HCT116 (cell line): Measurements from ENCODE around the gene APOBEC3C. TPM values are rescaled to one million over a fixed set of nuclear protein-coding genes. Genes with fewer than 3 reads are reported as not detected.
A peak's percentile ranks its signal among the peaks of the same experiment; 100 is the strongest.
"Not testable (repeated sequence)": the region's sequence is repeated elsewhere in the genome, so short reads cannot be mapped to it uniquely, and the experiment has no call there.

Source experiments
- ATAC-seq: fragments of 200-7000 bp; cut with Tn5 transposase; 2 replicates; pipeline ENCODE4 v1.9.1; 2020; ENCODE audit warnings: mild to moderate bottlenecking, moderate library complexity
- BruUV-seq: library from RNA; stranded (reverse); fragments of 400-500 nt; replicated peaks from 2 replicates; lab custom pipeline; 2021; lab: Mats Ljungman, UMichigan
- CTCF ChIA-PET: fragments of 300-600 bp; sonication (Branson Sonifier 250); formaldehyde crosslinking; loops from one replicate; lab custom pipeline; 2021; ENCODE audit warnings: antibody characterized with exemption; lab: Charles Lee
- POLR2A ChIA-PET: fragments of 300-600, 350-600 bp; sonication (Branson Sonifier 250); formaldehyde crosslinking; loops from one replicate; lab custom pipeline; 2021; ENCODE audit warnings: antibody characterized with exemption; lab: Charles Lee
- RAD21 ChIA-PET, 2 experiments: fragments of 300-600 bp; sonication (Branson Sonifier 250); formaldehyde crosslinking; loops; one replicate each; lab custom pipeline; 2023; ENCODE audit warnings: low total read pairs in 2 of 2; ENCODE audit not compliant: uncharacterized antibody in 2 of 2, unreplicated experiment in 2 of 2, low non-redundant PET in 1 of 2; lab: Charles Lee
- DNase-seq: peaks from one replicate; pipeline ENCODE4 v3.0.0-alpha.2; 2010; ENCODE audit warnings: low read depth, low spot score
- H2AFZ ChIP-seq: fragments of 200-600 bp; shearing (Covaris generic), sonication (generic); 2 replicates; pipeline ENCODE4 v1.6.1; 2017; ENCODE audit warnings: low read depth, mixed run types, mixed read lengths, antibody characterized with exemption, low read length; ENCODE audit not compliant: poor library complexity, severe bottlenecking
- H3K27ac ChIP-seq: 2 replicates; pipeline ENCODE4 v1.5.1; 2012; ENCODE audit warnings: low read depth, low read length
- H3K27me3 ChIP-seq: fragments of 200-600 bp; sonication (generic); 2 replicates; pipeline ENCODE4 v1.6.1; 2016; ENCODE audit warnings: mixed run types, low read length, mixed read lengths; ENCODE audit not compliant: insufficient read depth
- H3K36me3 ChIP-seq, 2 experiments: fragments of 200-500 bp in 1 of 2; fragments of 200-600 bp in 1 of 2; sonication (Bioruptor generic) in 1 of 2; sonication (generic) in 1 of 2; 2 replicates each; pipeline versions ENCODE4 v1.5.1 to v1.6.1; 2014 to 2016; ENCODE audit warnings: low read length in 2 of 2, inconsistent platforms in 1 of 2, mixed read lengths in 1 of 2, mixed run types in 1 of 2; ENCODE audit not compliant: insufficient read depth in 2 of 2, control insufficient read depth in 1 of 2
- H3K4me1 ChIP-seq, 2 experiments: fragments of 200-600 bp in 1 of 2; sonication (generic) in 1 of 2; 2 replicates each; pipeline versions ENCODE4 v1.5.1 to v1.6.1; 2012 to 2017; ENCODE audit warnings: low read length in 2 of 2, inconsistent platforms in 1 of 2, mild to moderate bottlenecking in 1 of 2, mixed read lengths in 1 of 2, mixed run types in 1 of 2, moderate library complexity in 1 of 2; ENCODE audit not compliant: insufficient read depth in 2 of 2, control insufficient read depth in 1 of 2
- H3K4me2 ChIP-seq: fragments of 200-600 bp; sonication (generic); 2 replicates; pipeline ENCODE4 v1.6.1; 2017; ENCODE audit warnings: mixed run types, low read length, mixed read lengths
- H3K4me3 ChIP-seq, 2 experiments: fragments of 200-600 bp in 1 of 2; sonication (generic) in 1 of 2; replicated peaks in 1 of 2; 2 replicates each; pipeline ENCODE4 v1.5.1; 2011 to 2016; ENCODE audit warnings: low read length in 2 of 2, control low read depth in 1 of 2, low read depth in 1 of 2, mild to moderate bottlenecking in 1 of 2, mixed read lengths in 1 of 2, mixed run types in 1 of 2
- H3K79me2 ChIP-seq: fragments of 200-600 bp; sonication (generic); 2 replicates; pipeline ENCODE4 v1.6.1; 2017; ENCODE audit warnings: mild to moderate bottlenecking, mixed run types, low read length, moderate library complexity, mixed read lengths; ENCODE audit not compliant: insufficient read depth
- H3K9ac ChIP-seq: fragments of 200-600 bp; sonication (generic); 2 replicates; pipeline ENCODE4 v1.6.1; 2016; ENCODE audit warnings: low read length, mixed read lengths
- H3K9me2 ChIP-seq: fragments of 200-600 bp; sonication (generic), shearing (Covaris generic); 2 replicates; pipeline ENCODE4 v1.6.1; 2017; ENCODE audit warnings: mixed run types, mild to moderate bottlenecking, moderate library complexity; ENCODE audit not compliant: insufficient read depth
- H3K9me3 ChIP-seq, 2 experiments: fragments of 200-500 bp in 1 of 2; fragments of 200-600 bp in 1 of 2; sonication (Bioruptor generic) in 1 of 2; sonication (generic) in 1 of 2; 2 replicates each; pipeline ENCODE4 v1.6.1; 2014 to 2017; ENCODE audit warnings: low read length in 2 of 2, mixed read lengths in 2 of 2, inconsistent platforms in 1 of 2, low read depth in 1 of 2, mild to moderate bottlenecking in 1 of 2, mixed run types in 1 of 2, moderate library complexity in 1 of 2; ENCODE audit not compliant: control insufficient read depth in 1 of 2, insufficient read depth in 1 of 2
- H4K20me1 ChIP-seq: fragments of 200-600 bp; sonication (generic), shearing (Covaris generic); 2 replicates; pipeline ENCODE4 v1.6.1; 2017; ENCODE audit warnings: mixed run types, mild to moderate bottlenecking, moderate library complexity; ENCODE audit not compliant: insufficient read depth
- ATF3 ChIP-seq: IDR thresholded peaks from 2 replicates; pipeline ENCODE4 v1.6.1; 2012
- CBX3 ChIP-seq: IDR thresholded peaks from 2 replicates; pipeline ENCODE4 v1.6.1; 2012; ENCODE audit warnings: low read depth
- EGR1 ChIP-seq: IDR thresholded peaks from 2 replicates; pipeline ENCODE4 v1.6.1; 2012; ENCODE audit warnings: low read depth
- ELF1 ChIP-seq: IDR thresholded peaks from 2 replicates; pipeline ENCODE4 v1.6.1; 2012; ENCODE audit warnings: low read depth, borderline replicate concordance
- EZH2 ChIP-seq: fragments of 200-600 bp; sonication (generic); IDR thresholded peaks from 2 replicates; pipeline ENCODE4 v1.6.1; 2017; ENCODE audit warnings: antibody characterized with exemption, mixed run types
- FOSL1 ChIP-seq: IDR thresholded peaks from 2 replicates; pipeline ENCODE4 v1.6.1; 2012; ENCODE audit warnings: low read depth
- POLR2A ChIP-seq: IDR thresholded peaks from 2 replicates; pipeline ENCODE4 v1.7.0; 2011; ENCODE audit warnings: borderline replicate concordance; ENCODE audit not compliant: insufficient read depth, insufficient read length; ENCODE audit errors: extremely low read depth
- POLR2AphosphoS5 ChIP-seq: IDR thresholded peaks from 2 replicates; pipeline ENCODE4 v1.6.1; 2011; ENCODE audit warnings: mild to moderate bottlenecking, low read depth, low read length, moderate library complexity
- REST ChIP-seq: IDR thresholded peaks from 2 replicates; pipeline ENCODE4 v1.6.1; 2012; ENCODE audit warnings: low read depth
- SP1 ChIP-seq: IDR thresholded peaks from 2 replicates; pipeline ENCODE4 v1.6.1; 2012; ENCODE audit warnings: low read depth
- SRF ChIP-seq: IDR thresholded peaks from 2 replicates; pipeline ENCODE4 v1.6.1; 2012; ENCODE audit warnings: low read depth
- TCF7L2 ChIP-seq: IDR thresholded peaks from 2 replicates; pipeline ENCODE4 v1.7.0; 2011; ENCODE audit warnings: borderline replicate concordance, inconsistent platforms; ENCODE audit not compliant: insufficient read depth, insufficient read length; ENCODE audit errors: extremely low read depth
- ZBTB33 ChIP-seq: IDR thresholded peaks from 2 replicates; pipeline ENCODE4 v1.6.1; 2011; ENCODE audit warnings: mild to moderate bottlenecking, low read length, moderate library complexity; ENCODE audit not compliant: insufficient replicate concordance; ENCODE audit errors: extremely low read depth
- ZNF274 ChIP-seq: fragments of 200-500 bp; sonication (Bioruptor generic); IDR thresholded peaks from 2 replicates; pipeline ENCODE4 v1.6.1; 2014; ENCODE audit warnings: mild to moderate bottlenecking, low read depth, low read length, inconsistent platforms
- intact Hi-C: fragments of 100-400 bp; cut with micrococcal nuclease; formaldehyde crosslinking; loops from 2 replicates; pipeline ENCODE4 v1.10.0; 2022
- total RNA-seq: library from RNA; stranded (reverse); gene quantifications from one replicate; pipeline ENCODE4 v1.2.1, GENCODE V29; 2021; ENCODE audit not compliant: unreplicated experiment

APOBEC3C gene
- total RNA-seq, 1 experiment from 2014 or later: 40.2 TPM

- peak; percentile 46 for ATAC-seq
- H2AFZ ChIP-seq: peak overlapping the region; percentile 57
- H3K79me2 ChIP-seq: peaks cover 11% of the 10 kb centered on the region
- peak overlapping the region; percentile 74 for H3K27ac ChIP-seq
- RAD21 ChIA-PET: interaction anchor here in 1 of 2 experiments (0.7 kb wide), 1 partner anchor 514 kb away, joined by 5 read pairs; no protein-coding TSS in a partner anchor
- H3K27me3 ChIP-seq, H3K9me2 ChIP-seq, POLR2A ChIA-PET, CTCF ChIA-PET, H3K9me3 ChIP-seq, H4K20me1 ChIP-seq, H3K36me3 ChIP-seq, BruUV-seq, intact Hi-C loops, DNase-seq: not testable (repeated sequence)
- peak overlapping the region; percentile 91 for H3K4me2 ChIP-seq
- peak overlapping the region; percentile 73 for H3K9ac ChIP-seq
- peaks cover 3 to 22% of the 10 kb centered on the region in 2 experiments; a peak in 3 of 4 replicates for H3K4me1 ChIP-seq
- peak overlapping the region; percentile 71 to 75 for H3K4me3 ChIP-seq
Observed at GRCh38 chr22:39014723-39015121, 665 bp downstream of the APOBEC3C start.

- Histone ChIP-seq H3K36me3 (peaks cover 0 to 4% of the 10 kb centered on the region in 2 experiments; a peak in 2 of 4 replicates), H2AFZ (no peak overlapping the region), H3K27ac (no peak overlapping the region), H3K9me3 (no peaks in the 10 kb centered on the region), H3K4me3 (no peak overlapping the region), H3K4me1 (peaks cover 3 to 22% of the 10 kb centered on the region in 2 experiments; a peak in 3 of 4 replicates), H3K27me3 (no peaks in the 10 kb centered on the region), H3K9me2 (no peaks in the 10 kb centered on the region), H3K79me2 (peaks cover 11% of the 10 kb centered on the region), H3K4me2 (no peak overlapping the region), H3K9ac (no peak overlapping the region), H4K20me1 (no peaks in the 10 kb centered on the region)
- no TSS peak for BruUV-seq
- intact Hi-C loops: no loop called here
- no peak for ATAC-seq
- DNase-seq: no peak
- ChIA-PET RAD21 (no interaction called here), CTCF (no interaction called here), POLR2A (no interaction called here)
- TF ChIP-seq FOSL1 (no peak), TCF7L2 (no peak), ELF1 (no peak), POLR2AphosphoS5 (no peak), CBX3 (no peak), EZH2 (no peak), REST (no peak), POLR2A (no peak), ZNF274 (no peak), EGR1 (no peak), ATF3 (no peak), ZBTB33 (no peak), SRF (no peak), SP1 (no peak)
Observed at GRCh38 chr22:39016592-39016991, 2.5 kb downstream of the APOBEC3C start.
